ENCODE measurements around the gene SPACA7. TPM values are rescaled to one million over a fixed set of nuclear protein-coding genes. Genes with fewer than 3 reads are reported as not detected.

SPACA7 gene
- total RNA-seq, 1 donor = not detected

DNA sequence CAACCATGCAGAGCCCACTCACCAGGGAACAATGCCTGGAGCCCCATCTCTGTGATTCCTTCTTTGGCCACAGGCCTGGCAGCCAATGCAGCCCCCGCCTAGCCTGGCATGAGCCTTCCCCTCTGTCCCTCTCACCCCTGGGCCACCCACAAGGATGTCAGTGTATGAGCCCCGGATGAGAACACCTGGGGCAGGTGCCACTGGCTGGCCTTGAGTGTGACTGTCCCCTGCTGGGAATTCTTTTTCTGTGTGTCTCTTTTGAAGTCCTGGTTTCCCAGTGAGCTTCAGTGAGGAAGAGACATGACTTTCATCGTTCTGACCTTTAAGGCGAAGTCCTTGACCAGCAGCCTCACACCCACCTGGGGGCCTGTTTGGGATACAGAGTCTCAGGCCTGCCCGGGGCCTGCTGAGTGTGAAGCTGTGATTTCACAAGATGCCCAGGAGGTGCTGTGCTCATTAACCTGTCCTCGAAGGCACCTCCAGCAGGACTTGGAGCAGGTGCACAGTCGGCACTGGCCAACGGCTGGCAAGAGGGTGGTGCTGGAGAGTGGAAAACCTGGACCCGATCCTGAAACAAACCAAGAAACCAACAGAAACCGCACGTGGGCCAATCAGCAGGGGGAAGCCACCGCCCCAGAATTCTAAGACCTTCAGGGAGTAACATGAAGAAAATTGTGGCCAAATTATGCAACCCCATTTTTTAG is 27.4 kb upstream of the SPACA7 start:
- no peak for DNase-seq (ENCODE audit: low read depth)
- H3K4me3 ChIP-seq (ENCODE audit: low read depth, low read length) = no peak overlapping the region
- TF ChIP-seq, protein P1, sequence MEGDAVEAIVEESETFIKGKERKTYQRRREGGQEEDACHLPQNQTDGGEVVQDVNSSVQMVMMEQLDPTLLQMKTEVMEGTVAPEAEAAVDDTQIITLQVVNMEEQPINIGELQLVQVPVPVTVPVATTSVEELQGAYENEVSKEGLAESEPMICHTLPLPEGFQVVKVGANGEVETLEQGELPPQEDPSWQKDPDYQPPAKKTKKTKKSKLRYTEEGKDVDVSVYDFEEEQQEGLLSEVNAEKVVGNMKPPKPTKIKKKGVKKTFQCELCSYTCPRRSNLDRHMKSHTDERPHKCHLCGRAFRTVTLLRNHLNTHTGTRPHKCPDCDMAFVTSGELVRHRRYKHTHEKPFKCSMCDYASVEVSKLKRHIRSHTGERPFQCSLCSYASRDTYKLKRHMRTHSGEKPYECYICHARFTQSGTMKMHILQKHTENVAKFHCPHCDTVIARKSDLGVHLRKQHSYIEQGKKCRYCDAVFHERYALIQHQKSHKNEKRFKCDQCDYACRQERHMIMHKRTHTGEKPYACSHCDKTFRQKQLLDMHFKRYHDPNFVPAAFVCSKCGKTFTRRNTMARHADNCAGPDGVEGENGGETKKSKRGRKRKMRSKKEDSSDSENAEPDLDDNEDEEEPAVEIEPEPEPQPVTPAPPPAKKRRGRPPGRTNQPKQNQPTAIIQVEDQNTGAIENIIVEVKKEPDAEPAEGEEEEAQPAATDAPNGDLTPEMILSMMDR (IDR thresholded peaks at IDR 0.05; ENCODE audit: insufficient read depth, low read depth, low read length) = no peak

DNA sequence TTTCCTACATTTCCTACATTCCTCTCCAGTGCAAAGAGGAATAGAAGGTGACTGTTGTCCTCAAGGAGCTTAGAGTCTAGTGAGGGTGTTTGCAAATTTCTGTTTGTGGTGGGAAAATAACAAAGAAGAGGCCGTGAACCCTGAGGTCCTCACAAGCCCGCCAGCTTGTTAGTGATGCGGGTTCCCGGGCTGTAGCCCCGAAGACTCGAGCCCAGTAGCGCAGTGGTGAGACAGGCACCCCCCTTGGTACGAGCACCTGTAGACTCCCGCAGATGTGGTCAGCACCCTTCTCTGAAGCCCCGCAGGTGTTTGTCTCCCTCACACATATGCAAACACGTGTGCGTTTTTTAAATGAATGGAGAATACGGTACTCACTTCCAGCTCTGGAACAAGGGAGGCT is 26.5 kb upstream of the SPACA7 start:
- DNase-seq (ENCODE audit: low read depth) = no peak
- TF ChIP-seq, protein P1 (IDR thresholded peaks at IDR 0.05; ENCODE audit: insufficient read depth, low read depth, low read length) = no peak
- no peak overlapping the region for H3K4me3 ChIP-seq (ENCODE audit: low read depth, low read length)

DNA sequence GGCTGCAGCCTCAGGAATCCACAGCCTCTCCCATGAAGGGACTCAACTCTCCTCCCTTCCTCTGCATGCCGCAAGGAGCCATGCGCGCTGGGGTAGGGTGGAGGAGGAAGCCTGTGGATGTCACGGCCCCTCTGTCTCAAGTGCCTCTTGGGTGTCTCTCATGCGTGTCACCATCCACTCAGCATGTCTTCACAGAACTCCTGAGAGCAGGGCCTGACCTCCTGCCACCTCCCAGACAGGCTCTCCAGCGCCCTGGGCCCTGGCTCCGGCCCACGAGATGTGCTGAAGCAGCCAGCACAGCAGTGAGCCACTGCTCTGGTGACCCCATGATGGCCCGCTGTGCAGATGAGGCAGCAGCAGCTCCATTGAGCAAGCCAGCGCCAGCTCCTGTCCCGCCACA is 25.9 kb upstream of the SPACA7 start:
- DNase-seq (ENCODE audit: low read depth) = no peak
- TF ChIP-seq, protein P1 (IDR thresholded peaks at IDR 0.05; ENCODE audit: insufficient read depth, low read depth, low read length) = no peak
- no peak overlapping the region for H3K4me3 ChIP-seq (ENCODE audit: low read depth, low read length)

DNA sequence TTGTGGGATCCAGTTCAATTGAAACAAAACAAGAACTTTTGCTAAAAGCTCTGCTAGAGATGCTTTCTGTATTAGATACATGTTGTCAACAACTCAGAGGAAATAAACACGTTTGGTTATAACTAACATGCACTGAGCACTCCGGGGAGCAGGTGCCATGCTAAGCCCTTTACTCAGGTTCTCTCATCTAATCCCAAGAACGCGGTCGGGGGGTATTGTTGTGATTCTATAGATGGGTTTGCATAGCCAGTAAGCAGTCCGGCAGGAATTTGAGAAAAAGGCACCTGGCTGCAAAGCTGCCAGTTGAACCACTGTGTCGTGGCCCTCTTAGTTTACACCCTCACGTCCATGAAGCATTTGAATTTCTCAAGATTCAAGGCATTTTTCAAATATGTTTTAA is 24.3 kb upstream of the SPACA7 start:
- no peak for DNase-seq (ENCODE audit: low read depth)
- TF ChIP-seq, protein P1 (IDR thresholded peaks at IDR 0.05; ENCODE audit: insufficient read depth, low read depth, low read length) = no peak
- no peak overlapping the region for H3K4me3 ChIP-seq (ENCODE audit: low read depth, low read length)

DNA sequence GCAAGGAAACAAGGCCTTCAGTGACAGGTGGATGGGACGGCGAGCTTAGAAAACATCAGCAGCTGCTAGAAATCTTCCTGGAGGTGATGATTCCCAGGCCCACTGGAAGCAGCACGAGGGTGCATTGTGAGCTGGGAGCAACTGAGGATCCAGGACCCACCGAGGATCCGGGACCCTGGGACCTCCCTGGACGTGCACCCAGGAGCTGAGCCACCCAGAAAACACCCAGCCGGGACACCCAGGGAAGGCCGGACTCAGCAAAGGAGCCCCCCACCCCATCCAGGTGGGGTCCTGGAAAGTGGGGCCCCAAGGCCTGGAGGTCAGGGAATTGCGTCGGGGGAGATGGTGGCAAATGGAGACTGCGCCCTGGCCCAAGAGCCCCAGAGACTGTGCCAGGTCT is 22.3 kb upstream of the SPACA7 start:
- DNase-seq (ENCODE audit: low read depth) = no peak
- TF ChIP-seq, protein P1 (IDR thresholded peaks at IDR 0.05; ENCODE audit: insufficient read depth, low read depth, low read length) = no peak
- no peak overlapping the region for H3K4me3 ChIP-seq (ENCODE audit: low read depth, low read length)

DNA sequence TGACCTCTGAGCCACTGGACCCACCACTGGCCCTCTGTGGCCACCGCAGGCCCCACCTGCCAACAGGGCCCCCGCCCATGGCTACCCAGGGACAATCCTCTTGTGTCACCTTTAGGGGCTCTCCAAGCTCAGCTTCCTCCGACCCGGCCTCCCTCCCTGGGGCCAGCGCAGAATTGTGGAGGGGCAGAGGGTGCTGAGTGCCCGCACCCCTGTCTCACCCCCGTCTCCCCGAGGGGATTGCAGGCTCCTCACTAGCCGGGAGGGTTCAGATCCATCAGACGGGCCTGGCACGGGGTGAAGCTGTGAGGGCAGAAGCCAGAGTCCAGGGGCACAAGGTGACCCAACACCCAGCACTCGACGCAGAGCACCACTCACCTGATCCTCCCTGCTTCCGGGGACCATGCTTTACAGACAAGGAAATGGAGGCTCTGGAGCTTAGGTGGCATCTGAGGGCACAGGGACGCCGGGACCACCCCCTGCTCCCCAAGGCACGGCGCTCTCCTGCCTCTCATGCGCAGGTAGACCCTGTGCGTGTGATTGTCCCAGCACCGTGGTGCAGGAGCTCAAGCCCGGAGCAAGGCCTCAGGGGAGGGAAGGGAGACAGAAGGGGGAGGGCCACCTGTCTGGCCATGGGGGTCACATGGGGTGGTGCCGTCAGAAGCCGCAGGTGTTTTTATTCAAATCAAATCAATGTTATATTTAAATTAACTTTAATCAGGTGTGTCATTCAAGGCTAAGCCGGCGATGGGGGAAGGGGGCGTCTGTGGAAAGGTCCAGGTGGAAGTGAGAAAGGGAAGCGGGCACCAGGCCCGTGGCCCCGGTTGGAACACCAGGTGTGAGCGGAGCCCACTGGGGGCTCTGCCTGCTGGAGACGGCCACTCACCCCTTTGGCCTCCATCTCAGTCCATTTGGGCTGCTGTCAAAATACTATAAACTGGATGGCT is 21.6 kb upstream of the SPACA7 start:
- no peak overlapping the region for H3K4me3 ChIP-seq (ENCODE audit: low read depth, low read length)
- TF ChIP-seq, protein P1 (IDR thresholded peaks at IDR 0.05; ENCODE audit: insufficient read depth, low read depth, low read length) = no peak
- DNase-seq (ENCODE audit: low read depth) = no peak

Data from fibroblast of villous mesenchyme (primary cell).